WTC11 (cell line): ENCODE measurements around the gene CYB561A3. TPM values are rescaled to one million over a fixed set of nuclear protein-coding genes. Genes with fewer than 3 reads are reported as not detected.
A peak's percentile ranks its signal among the peaks of the same experiment; 100 is the strongest.

Experiments used
- ATAC-seq: fragments of 200-7000 bp; cut with Tn5 transposase; 2 replicates; pipeline ENCODE4 v1.10.0; 2021; ENCODE audit warnings: mild to moderate bottlenecking, moderate library complexity
- Bru-seq: library from RNA; stranded (reverse); fragments of 400-500 nt; gene quantifications from one replicate; lab custom pipeline; 2021; lab: Mats Ljungman, UMichigan
- CTCF ChIA-PET: fragments of 300-600 bp; sonication (Branson Sonifier 250); formaldehyde crosslinking; loops from one replicate; lab custom pipeline; 2021; ENCODE audit warnings: antibody characterized with exemption; lab: Charles Lee
- POLR2A ChIA-PET: fragments of 350-600 bp; sonication (Branson Sonifier 250); formaldehyde crosslinking; loops from one replicate; lab custom pipeline; 2021; ENCODE audit warnings: antibody characterized with exemption; lab: Charles Lee
- DNase-seq: peaks from one replicate; pipeline ENCODE4 v3.0.0; 2021; ENCODE audit warnings: low spot score
- H3K27ac Mint-ChIP-seq: 2 replicates; pipeline ENCODE4 v1.8.0; 2021; ENCODE audit warnings: mixed read lengths
- H3K27me3 Mint-ChIP-seq: 2 replicates; pipeline ENCODE4 v1.8.0; 2021; ENCODE audit warnings: low read depth, mild to moderate bottlenecking, moderate library complexity, mixed read lengths
- H3K36me3 Mint-ChIP-seq: 2 replicates; pipeline ENCODE4 v1.8.0; 2021; ENCODE audit warnings: mixed read lengths
- H3K4me1 Mint-ChIP-seq: 2 replicates; pipeline ENCODE4 v1.8.0; 2022; ENCODE audit warnings: mixed read lengths
- H3K4me3 Mint-ChIP-seq: 2 replicates; pipeline ENCODE4 v1.8.0; 2021; ENCODE audit warnings: mild to moderate bottlenecking, moderate library complexity, mixed read lengths
- H3K9me3 Mint-ChIP-seq: 2 replicates; pipeline ENCODE4 v1.8.0; 2021; ENCODE audit warnings: mixed read lengths
- AR ChIP-seq: fragments of 250-450 bp; sonication (Bioruptor Pico); IDR thresholded peaks from 2 replicates; pipeline ENCODE4 v1.9.0; 2021; ENCODE audit warnings: mild to moderate bottlenecking
- ARID4B ChIP-seq: sonication (generic); formaldehyde crosslinking; IDR thresholded peaks from 2 replicates; pipeline ENCODE4 v1.8.0; 2023; ENCODE audit warnings: missing genetic modification reagents, mild to moderate bottlenecking, borderline replicate concordance
- CREM ChIP-seq: sonication (generic); formaldehyde crosslinking; IDR thresholded peaks from 2 replicates; pipeline ENCODE4 v1.8.1; 2022; ENCODE audit warnings: mild to moderate bottlenecking, missing genetic modification reagents, moderate library complexity
- CTCF ChIP-seq: fragments of 200-600 bp; IDR thresholded peaks from 2 replicates; pipeline ENCODE4 v1.8.0; 2022; ENCODE audit warnings: antibody characterized with exemption
- ETV6 ChIP-seq: sonication (generic); formaldehyde crosslinking; IDR thresholded peaks from 2 replicates; pipeline ENCODE4 v1.8.1; 2022; ENCODE audit warnings: mild to moderate bottlenecking, missing genetic modification reagents
- HMGA2 ChIP-seq: fragments of 250-450 bp; sonication (Bioruptor Pico); IDR thresholded peaks from 2 replicates; pipeline ENCODE4 v1.4.0; 2021; ENCODE audit warnings: mild to moderate bottlenecking, moderate library complexity
- KAT7 ChIP-seq: sonication (generic); formaldehyde crosslinking; IDR thresholded peaks from 2 replicates; pipeline ENCODE4 v1.8.1; 2023; ENCODE audit warnings: missing genetic modification reagents, mild to moderate bottlenecking, borderline replicate concordance
- NFE2L1 ChIP-seq: sonication (generic); formaldehyde crosslinking; IDR thresholded peaks from 2 replicates; pipeline ENCODE4 v1.8.1; 2023; ENCODE audit warnings: missing genetic modification reagents
- NR1H2 ChIP-seq: sonication (generic); formaldehyde crosslinking; IDR thresholded peaks from 2 replicates; pipeline ENCODE4 v1.9.0; 2021; ENCODE audit warnings: mild to moderate bottlenecking, moderate library complexity, missing genetic modification reagents
- PRRX2 ChIP-seq: fragments of 250-450 bp; sonication (Bioruptor Pico); IDR thresholded peaks from 2 replicates; pipeline ENCODE4 v1.8.0; 2021; ENCODE audit warnings: mild to moderate bottlenecking
- SMAD3 ChIP-seq: sonication (generic); formaldehyde crosslinking; IDR thresholded peaks from 2 replicates; pipeline ENCODE4 v1.8.0; 2022; ENCODE audit warnings: missing genetic modification reagents, mild to moderate bottlenecking, borderline replicate concordance
- TEAD1 ChIP-seq: sonication (generic); formaldehyde crosslinking; IDR thresholded peaks from 2 replicates; pipeline ENCODE4 v1.8.0; 2022; ENCODE audit warnings: mild to moderate bottlenecking, missing genetic modification reagents
- TP53 ChIP-seq: sonication (generic); formaldehyde crosslinking; IDR thresholded peaks from 2 replicates; pipeline ENCODE4 v1.8.1; 2023; ENCODE audit warnings: mild to moderate bottlenecking, missing genetic modification reagents
- ZBTB21 ChIP-seq: sonication (generic); formaldehyde crosslinking; IDR thresholded peaks from 2 replicates; pipeline ENCODE4 v1.8.1; 2023; ENCODE audit warnings: mild to moderate bottlenecking, missing genetic modification reagents, borderline replicate concordance
- ZNF263 ChIP-seq: sonication (generic); formaldehyde crosslinking; IDR thresholded peaks from 2 replicates; pipeline ENCODE4 v1.8.1; 2022; ENCODE audit warnings: low read depth, mild to moderate bottlenecking, moderate library complexity, missing genetic modification reagents
- ZNF671 ChIP-seq: fragments of 250-450 bp; sonication (Bioruptor Pico); IDR thresholded peaks from 2 replicates; pipeline ENCODE4 v1.8.0; 2021; ENCODE audit warnings: mild to moderate bottlenecking
- long read RNA-seq, 3 experiments: library from RNA in 1 of 3; library from capped mRNA in 1 of 3; library from polyadenylated mRNA in 1 of 3; unstranded in 2 of 3; stranded (forward) in 1 of 3; transcript quantifications; one replicate each; pipeline ENCODE4 v2.0.0, GENCODE V29; 2021
- total RNA-seq: library from RNA; stranded (reverse); gene quantifications from 3 replicates; pipeline ENCODE4 v1.2.3, GENCODE V29; 2021
- TF ChIP-seq, protein P1 (sequence below): sonication (generic); formaldehyde crosslinking; IDR thresholded peaks from 2 replicates; pipeline ENCODE4 v1.8.1; 2023; ENCODE audit warnings: mild to moderate bottlenecking, missing genetic modification reagents
- TF ChIP-seq, protein P2 (sequence below): fragments of 250-450 bp; sonication (Bioruptor Pico); IDR thresholded peaks from 2 replicates; pipeline ENCODE4 v1.9.0; 2021; ENCODE audit warnings: mild to moderate bottlenecking
- TF ChIP-seq, protein P3 (sequence below): fragments of 250-450 bp; sonication (Bioruptor Pico); IDR thresholded peaks from 2 replicates; pipeline ENCODE4 v1.8.0; 2021; ENCODE audit warnings: mild to moderate bottlenecking
- TF ChIP-seq, protein P4 (sequence below): sonication (generic); formaldehyde crosslinking; IDR thresholded peaks from 2 replicates; pipeline ENCODE4 v1.8.1; 2022; ENCODE audit warnings: low read depth, missing genetic modification reagents, borderline replicate concordance

CYB561A3 gene
- 34.3 to 38.8 TPM (median 35.0 TPM) in 3 replicates for total RNA-seq
- Bru-seq, nascent RNA, result percentile 70 among the genes with signal in this experiment
- long read RNA-seq, experiment 1, transcript CYB561A3-203 (7 exons, 1,803 nt), result major isoform, 36 of 96 reads
- long read RNA-seq, experiment 1, transcript CYB561A3-201 (7 exons, 3,061 nt), result minor isoform, 17 of 96 reads
- long read RNA-seq, experiment 1, partial matches to known transcripts, result 7 of 96 reads
- long read RNA-seq, experiment 1, other reads (novel, unspliced or antisense), result 35 of 96 reads
- long read RNA-seq, experiment 2, transcript CYB561A3-203 (7 exons, 1,803 nt), result minor isoform, 5 of 24 reads
- long read RNA-seq, experiment 2, transcript CYB561A3-201 (7 exons, 3,061 nt), result major isoform, 6 of 24 reads
- long read RNA-seq, experiment 2, partial matches to known transcripts, result 0 of 24 reads
- long read RNA-seq, experiment 2, other reads (novel, unspliced or antisense), result 12 of 24 reads
- long read RNA-seq, experiment 3, transcript CYB561A3-203 (7 exons, 1,803 nt), result major isoform, 16 of 28 reads
- long read RNA-seq, experiment 3, partial matches to known transcripts, result 3 of 28 reads
- long read RNA-seq, experiment 3, other reads (novel, unspliced or antisense), result 7 of 28 reads

DNA sequence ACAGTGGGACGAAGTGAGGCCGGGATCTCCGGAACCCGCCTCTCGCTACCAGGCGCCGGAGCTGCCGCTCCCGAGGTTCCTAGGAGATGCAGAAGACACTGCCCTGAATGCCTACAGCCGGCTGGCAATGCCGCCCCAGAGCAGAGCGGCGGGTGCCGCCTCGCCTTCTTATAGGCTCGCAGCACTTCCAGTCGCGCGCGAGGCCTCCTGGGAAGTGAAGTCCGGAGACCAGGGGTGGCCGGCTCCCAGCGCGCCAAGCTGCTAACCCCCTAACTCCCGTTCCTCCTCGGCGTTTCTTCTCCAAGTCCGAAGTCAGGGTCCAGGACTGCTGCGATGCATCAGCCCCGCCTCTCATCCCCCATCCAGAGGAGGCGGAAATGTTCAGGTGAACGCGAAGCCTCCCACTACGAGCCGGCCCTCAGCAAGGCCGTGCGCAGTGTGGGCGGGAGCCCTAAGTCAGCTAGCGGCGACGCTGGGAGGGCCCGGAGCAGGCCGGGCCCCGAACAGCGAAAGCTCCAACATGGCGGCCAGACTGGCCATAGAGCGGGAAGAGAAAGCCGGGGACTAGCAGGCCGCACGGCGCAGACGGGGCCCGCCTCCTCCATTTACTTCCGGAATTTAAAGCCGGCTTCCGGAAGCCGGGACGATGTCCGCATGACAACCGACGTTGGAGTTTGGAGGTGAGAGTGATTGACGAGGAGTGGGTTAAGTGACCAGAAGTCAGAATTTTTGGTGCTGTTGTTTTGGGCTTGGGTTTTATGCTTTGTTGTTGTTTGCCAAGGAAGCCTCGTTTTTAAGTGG is at the start of gene CYB561A3, which contains the start of gene TMEM138:
Gene CYB561A3, minus strand, starts transcription at position 142 of the 801 bp plus-strand sequence. CDS start 5,169 bp downstream, outside the sequence.
Gene TMEM138, plus strand, starts transcription at position 634 of the 801 bp plus-strand sequence. CDS start 2,017 bp downstream, outside the sequence.
- POLR2A ChIA-PET, result interaction anchor here (0.7 to 2.7 kb wide), 13 partner anchors 9 to 266 kb away, joined by 3 to 29 read pairs (median 6); partner anchors contain the start of genes CPSF7, DDB1, SDHAF2 and TKFC
- H3K27ac Mint-ChIP-seq, result peak within 1 kb of the TSS; percentile 98
- no peaks in the 10 kb centered on the region for H3K27me3 Mint-ChIP-seq
- CTCF ChIA-PET, result interaction anchor here (0.8 to 5.4 kb wide), 12 partner anchors 14 to 219 kb away, joined by 3 to 93 read pairs (median 4); partner anchors contain the start of genes CPSF7, DDB1, SDHAF2 and TKFC
- ATAC-seq (peak; percentile 93), DNase-seq (peak; percentile 92)
- no peaks in the 10 kb centered on the region for H3K9me3 Mint-ChIP-seq
- peaks cover 22% of the 10 kb centered on the region for H3K4me1 Mint-ChIP-seq
- peaks cover 29% of the 10 kb centered on the region for H3K36me3 Mint-ChIP-seq
- H3K4me3 Mint-ChIP-seq, result peak within 1 kb of the TSS; percentile 96
- TF ChIP-seq, protein P1, sequence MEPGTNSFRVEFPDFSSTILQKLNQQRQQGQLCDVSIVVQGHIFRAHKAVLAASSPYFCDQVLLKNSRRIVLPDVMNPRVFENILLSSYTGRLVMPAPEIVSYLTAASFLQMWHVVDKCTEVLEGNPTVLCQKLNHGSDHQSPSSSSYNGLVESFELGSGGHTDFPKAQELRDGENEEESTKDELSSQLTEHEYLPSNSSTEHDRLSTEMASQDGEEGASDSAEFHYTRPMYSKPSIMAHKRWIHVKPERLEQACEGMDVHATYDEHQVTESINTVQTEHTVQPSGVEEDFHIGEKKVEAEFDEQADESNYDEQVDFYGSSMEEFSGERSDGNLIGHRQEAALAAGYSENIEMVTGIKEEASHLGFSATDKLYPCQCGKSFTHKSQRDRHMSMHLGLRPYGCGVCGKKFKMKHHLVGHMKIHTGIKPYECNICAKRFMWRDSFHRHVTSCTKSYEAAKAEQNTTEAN (CRISPR knock-in tag), result no peak
- TF ChIP-seq CTCF, result no peak
- no peak for TF ChIP-seq NR1H2 (CRISPR knock-in tag)
- peak; percentile 63; the same call in 1 of the 2 replicates for TF ChIP-seq ETV6
- no peak for TF ChIP-seq TP53
- no peak for TF ChIP-seq PRRX2 (CRISPR knock-in tag)
- TF ChIP-seq SMAD3 (CRISPR knock-in tag), result peak; percentile 60; the same call in 1 of the 2 replicates
- no peak for TF ChIP-seq HMGA2 (CRISPR knock-in tag)
- TF ChIP-seq, protein P2, sequence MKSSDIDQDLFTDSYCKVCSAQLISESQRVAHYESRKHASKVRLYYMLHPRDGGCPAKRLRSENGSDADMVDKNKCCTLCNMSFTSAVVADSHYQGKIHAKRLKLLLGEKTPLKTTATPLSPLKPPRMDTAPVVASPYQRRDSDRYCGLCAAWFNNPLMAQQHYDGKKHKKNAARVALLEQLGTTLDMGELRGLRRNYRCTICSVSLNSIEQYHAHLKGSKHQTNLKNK, result no peak
- TF ChIP-seq, protein P3, sequence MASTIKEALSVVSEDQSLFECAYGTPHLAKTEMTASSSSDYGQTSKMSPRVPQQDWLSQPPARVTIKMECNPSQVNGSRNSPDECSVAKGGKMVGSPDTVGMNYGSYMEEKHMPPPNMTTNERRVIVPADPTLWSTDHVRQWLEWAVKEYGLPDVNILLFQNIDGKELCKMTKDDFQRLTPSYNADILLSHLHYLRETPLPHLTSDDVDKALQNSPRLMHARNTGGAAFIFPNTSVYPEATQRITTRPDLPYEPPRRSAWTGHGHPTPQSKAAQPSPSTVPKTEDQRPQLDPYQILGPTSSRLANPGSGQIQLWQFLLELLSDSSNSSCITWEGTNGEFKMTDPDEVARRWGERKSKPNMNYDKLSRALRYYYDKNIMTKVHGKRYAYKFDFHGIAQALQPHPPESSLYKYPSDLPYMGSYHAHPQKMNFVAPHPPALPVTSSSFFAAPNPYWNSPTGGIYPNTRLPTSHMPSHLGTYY, result no peak
- 0 out of 2 replicates have a peak, but pooled peaks have one; percentile 35 for TF ChIP-seq NFE2L1 (CRISPR knock-in tag)
- no peak for TF ChIP-seq ARID4B
- peak; percentile 69 for TF ChIP-seq TEAD1 (CRISPR knock-in tag)
- TF ChIP-seq ZBTB21 (CRISPR knock-in tag), result no peak
- TF ChIP-seq ZNF671 (CRISPR knock-in tag), result no peak
- TF ChIP-seq CREM, result peak; percentile 30; the same call in 1 of the 2 replicates
- TF ChIP-seq, protein P4, sequence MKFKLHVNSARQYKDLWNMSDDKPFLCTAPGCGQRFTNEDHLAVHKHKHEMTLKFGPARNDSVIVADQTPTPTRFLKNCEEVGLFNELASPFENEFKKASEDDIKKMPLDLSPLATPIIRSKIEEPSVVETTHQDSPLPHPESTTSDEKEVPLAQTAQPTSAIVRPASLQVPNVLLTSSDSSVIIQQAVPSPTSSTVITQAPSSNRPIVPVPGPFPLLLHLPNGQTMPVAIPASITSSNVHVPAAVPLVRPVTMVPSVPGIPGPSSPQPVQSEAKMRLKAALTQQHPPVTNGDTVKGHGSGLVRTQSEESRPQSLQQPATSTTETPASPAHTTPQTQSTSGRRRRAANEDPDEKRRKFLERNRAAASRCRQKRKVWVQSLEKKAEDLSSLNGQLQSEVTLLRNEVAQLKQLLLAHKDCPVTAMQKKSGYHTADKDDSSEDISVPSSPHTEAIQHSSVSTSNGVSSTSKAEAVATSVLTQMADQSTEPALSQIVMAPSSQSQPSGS (CRISPR knock-in tag), result no peak
- no peak for TF ChIP-seq ZNF263
- peak; percentile 21; the same call in 1 of the 2 replicates for TF ChIP-seq KAT7 (CRISPR knock-in tag)
- TF ChIP-seq AR (CRISPR knock-in tag), result no peak
